Activated T-cell treated with anti-CD3 and anti-CD28 coated beads for 48 hours (primary cell): ENCODE measurements around the gene JAM3.
A peak's percentile ranks its signal among the peaks of the same experiment; 100 is the strongest.

Experiments used
- DNase-seq: peaks from one replicate; pipeline ENCODE4 v3.0.0-alpha.2; 2020; ENCODE audit warnings: low read depth

JAM3 gene

DNA sequence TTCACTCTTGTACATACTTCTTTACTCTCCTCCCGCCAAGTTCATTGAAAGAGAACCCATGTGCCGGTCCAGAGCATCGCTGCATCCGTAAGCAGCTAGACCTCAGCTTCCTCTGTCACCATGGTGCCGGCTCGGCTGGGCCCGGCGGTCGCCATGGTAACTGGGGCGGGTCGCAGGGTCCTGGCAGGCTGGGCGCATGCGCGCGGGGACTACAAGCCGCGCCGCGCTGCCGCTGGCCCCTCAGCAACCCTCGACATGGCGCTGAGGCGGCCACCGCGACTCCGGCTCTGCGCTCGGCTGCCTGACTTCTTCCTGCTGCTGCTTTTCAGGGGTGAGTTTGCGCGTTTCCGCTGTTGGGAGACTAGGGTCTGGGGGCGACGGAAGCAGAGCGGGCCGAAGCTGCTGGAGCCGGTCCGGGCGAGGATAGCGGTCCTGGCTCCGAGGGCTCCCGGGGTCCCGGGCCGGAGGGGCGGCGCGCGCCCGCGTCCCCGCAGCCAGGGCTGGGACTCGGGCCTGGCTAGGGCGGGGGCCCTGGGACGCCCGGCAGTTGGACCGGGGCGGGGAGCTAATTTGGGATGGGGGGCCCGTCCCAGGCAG is at the start of gene JAM3:
JAM3 (plus strand) TSS at position 244 of the 597 bp plus-strand sequence; CDS start at position 256, 12 bp downstream.
- DNase-seq, result peak; percentile 97

DNA sequence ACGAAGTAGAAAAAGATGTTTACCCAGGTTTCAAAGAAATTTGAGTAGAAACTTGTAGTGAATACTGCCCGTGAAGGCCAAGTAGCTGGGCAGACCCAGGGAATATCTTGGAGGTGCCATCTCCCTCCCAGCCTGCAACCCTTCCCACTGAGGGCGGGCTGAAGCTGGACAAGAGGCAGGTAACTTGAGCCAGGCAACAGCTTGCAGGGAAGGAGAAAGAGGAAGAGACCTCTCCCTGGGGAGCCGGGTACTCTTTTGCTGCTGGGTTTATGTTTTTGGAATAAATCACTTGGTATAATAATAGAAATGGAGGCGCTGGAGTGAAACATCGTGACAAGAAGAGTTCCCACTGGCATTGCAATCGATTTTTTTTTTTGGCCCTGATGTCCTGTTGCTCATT is 49.4 kb upstream of the JAM3 start:
- no peak for DNase-seq

DNA sequence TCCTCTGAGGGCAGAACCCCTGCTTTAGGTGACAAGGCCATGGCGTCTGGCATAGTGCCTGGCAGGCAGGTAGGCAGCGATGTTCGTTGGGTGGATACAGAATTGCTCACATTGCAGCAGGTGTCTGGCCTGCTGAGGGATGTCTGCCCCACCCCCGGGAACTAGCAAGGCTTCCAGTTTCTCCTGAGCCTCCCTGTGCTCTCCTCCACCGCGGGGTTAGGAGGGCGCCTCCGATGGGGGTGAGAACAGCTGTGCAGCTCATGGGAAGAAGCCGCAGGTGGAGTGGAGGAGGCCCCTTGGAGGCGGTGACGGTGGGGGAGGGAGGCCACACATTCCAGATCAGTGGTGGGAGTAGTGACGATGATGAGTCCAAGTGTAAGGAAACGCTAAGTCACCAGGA is 48.3 kb upstream of the JAM3 start:
- DNase-seq, result no peak

DNA sequence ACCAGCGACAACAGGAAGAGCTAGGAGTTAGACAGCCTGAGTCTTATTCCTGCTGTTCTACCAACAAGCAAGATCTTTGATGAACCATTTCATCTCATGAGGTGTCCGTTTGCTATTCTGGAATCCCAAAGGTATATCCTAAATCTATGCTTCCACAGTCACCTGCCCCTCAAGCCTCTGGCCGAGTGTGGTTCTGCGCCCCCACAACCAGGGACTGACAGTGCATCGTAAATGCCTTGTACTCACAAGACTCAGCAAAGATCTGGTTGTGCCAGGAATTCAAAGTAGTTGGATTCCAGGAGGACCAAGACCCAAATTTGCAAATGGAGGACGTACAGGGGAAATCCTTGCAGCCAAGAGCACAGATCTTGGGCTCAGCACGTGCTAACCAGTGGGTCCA is 47.5 kb upstream of the JAM3 start:
- DNase-seq, result no peak

DNA sequence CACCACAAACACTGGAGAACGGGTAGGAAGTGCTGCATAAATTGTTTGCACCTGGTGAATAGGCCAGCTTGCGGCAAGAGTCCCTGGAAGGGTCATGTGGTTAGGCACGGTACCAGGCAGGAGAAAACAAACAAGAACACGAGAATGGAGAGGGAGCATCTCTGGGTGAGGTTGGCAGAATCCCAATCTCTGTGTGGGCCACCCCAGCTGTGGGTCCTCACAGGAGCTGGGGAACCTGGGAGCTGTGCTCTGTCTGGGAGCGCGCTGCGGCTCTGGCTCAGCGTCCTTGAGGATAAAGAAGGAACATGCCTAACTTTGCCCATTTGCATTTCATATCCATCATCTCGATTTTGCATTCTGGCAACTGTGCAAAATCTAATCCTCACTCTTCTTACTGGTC is 46.1 kb upstream of the JAM3 start:
- no peak for DNase-seq

DNA sequence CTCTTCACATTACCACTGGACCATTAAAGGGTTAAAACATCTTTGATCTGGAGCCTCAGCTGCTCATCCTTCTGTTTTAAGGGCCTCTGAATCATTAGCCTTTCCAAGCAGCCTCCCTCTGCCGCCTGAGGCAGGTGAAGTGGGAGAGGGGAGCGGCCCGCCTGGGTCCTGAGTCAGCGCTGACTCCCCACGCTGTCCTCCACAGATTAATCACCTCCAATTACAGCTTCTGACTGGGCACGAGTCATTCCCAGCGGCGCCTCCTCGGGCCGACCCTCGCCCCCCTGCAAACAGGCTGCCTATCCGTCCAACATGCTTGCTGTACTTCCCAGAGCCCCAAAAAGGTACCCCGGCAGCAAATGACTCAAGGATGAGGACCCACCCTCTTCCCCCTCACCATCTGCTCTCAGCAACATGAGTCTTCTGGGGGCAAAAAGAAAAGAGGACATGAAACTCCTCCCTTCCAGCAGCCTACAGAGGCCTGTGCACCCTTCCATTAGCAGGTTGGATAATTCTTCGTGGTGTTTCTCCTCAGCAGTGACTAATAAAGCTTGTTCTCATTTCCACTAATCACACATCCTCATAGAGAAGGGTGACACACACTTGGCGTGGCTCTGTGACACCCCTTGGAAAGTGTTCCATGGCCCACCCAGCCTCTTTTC is 44.3 kb upstream of the JAM3 start:
- peak; percentile 65 for DNase-seq

DNA sequence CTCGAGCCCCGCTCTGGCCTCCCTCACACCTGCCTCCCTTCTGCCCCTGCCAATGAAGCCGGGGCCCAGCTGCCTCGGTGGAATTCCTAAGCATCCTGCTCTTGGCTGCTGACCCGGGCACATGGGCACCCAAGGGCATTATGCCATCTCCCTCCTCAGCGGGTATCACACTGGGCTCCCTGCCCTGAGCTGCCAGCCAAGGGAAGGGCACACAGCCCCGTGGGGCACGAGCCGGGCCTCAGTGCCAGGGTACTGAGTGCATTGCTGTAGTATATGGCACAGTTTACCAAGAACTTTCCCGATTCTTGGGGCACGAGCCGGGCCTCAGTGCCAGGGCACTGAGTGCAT is 43.8 kb upstream of the JAM3 start:
- DNase-seq, result no peak

DNA sequence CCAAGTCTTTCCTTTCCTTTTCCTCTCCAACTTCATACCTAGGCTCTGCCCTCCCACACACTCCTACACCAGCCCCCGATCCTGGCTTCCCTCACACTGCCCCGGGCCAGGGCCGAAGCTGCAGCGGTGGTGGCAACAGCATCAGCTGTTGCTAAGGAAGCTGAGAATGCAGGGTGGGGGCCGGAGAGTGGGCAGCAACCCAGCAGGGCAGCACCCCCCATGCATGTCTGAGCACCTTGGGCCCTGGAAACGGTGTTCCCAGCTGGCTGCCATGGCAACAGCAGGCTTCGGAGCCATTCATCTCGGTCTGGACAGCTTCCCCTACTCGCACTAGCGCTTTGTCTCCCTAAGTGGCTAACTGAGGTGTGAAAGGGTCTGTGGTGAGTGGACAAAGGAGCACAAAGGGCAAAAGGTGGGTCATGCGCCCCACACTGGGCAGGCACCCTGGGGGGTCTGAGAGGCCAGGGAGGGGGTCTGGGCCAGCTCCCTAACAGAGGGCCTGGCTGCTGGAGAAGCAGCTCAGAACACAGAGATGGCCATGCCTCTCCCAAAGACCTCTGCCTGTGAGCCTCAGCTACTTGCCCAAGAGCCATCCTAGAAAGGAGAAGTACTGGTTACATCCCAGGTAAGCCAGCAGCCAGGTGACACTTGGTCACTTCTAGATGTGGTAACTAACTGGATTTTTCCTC is 42.1 kb upstream of the JAM3 start:
- no peak for DNase-seq

DNA sequence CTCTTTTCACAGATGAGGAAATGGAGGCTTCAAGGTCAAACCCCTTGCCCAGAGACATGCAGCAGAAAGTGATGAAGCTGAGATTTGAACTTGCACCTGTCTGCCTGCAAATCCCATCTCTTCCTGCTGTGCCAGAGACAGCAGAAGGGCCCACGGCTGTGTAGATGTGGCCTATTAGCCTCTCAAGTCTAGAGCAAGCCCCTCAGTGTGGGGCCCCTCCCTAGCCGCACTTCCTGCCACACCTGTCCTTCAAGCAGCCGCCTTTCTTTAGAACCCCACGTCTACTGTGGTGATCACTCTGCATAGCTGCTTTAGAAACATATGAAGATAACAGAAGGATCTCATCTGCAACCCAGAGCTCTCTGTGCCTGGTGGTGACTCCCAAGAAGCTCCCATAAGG is 41.2 kb upstream of the JAM3 start:
- no peak for DNase-seq

DNA sequence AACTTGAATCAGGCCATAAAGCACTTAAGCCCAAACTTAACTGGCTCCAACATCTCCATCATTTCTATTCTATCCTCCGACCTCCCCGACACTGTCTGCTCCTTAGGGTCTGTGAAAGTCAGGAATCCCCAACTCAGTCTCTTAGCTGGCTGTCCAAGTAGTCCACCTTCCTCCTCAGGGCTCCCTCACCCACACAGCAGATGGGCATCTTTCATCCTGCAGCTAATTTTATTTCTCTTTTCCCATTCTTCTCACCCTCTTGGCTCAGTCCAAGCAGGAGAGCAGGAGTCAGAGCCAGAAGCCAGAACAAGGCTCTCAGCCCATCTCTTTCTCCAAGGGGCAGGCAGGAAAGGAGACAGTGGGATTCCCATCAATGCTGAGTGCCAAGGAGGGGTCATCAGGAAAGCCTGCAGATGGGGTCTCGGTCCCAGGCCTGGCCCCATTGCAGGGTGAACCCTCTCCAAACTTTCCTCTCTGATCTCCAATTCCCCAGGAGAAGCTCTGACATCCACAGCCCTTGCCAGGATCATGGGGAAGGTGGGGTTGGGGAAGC is 40.4 kb upstream of the JAM3 start:
- DNase-seq, result no peak

DNA sequence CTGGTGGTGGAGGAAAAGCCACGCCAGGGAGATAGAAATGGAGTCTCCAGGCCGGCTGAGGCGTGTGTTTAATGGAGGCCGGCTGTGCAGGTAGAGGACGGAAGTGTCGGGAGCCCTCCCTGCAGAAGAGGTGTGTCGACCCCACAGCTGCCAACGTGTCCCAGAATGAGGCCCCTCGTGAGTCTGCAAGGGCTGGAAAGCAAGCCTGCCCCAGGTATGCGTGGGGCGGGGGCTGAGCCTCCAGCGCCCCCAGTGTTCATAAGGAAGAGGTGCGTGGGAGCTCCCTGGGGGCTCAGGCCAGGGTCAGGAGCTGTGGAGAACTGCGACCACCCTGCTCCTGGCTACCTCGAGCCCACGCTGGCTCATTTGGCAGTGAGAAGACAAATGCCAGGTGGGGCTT is 38.0 kb upstream of the JAM3 start:
- DNase-seq, result no peak

DNA sequence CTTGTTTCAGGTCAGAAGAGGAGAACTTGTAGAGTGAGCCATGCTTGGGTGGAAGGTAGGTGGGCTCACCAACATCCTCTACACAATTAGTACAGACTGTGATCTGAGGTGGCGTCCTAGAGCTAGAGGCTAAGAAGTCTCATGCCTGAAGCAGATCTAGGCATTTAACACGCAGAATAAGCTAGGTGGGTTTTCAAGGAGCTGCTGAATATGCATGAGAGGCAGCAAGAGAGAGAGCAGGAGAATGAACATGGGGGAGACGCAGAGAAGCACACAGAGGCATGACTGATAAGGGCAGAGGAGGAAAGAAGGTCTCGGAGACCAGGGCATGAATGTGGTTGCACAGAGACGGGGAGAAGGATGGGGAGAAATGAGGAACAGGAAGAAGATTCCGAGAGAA is 36.8 kb upstream of the JAM3 start:
- DNase-seq, result no peak

DNA sequence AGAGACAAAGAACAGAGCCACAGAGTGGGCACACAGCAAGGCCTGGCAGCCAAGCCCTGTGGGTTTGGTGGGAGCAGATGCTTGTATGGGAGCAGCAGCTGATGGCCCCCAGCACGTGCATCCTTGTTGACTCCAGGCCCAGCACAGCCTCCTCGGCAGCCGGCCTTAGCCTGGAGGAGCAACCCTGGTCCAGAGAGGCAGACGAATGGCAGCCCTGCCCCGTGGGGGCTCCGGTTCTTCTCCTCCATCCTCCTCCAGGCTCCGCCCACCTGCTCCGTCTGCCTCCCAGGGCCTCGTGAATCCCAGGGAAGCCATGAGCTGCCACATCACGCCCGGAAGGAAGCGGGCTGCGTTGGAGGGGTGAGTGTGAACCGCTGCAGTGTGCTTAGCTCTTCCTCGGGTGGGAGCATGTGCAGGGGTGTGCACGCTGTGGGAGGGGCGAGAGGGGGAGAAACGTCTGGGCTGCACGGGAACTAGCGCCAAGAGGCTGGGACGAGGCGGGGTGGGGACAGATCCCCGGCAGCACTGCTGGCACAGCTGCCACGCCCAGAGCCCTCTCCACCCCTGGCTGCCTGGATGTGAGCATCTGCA is 36.3 kb upstream of the JAM3 start:
- no peak for DNase-seq

DNA sequence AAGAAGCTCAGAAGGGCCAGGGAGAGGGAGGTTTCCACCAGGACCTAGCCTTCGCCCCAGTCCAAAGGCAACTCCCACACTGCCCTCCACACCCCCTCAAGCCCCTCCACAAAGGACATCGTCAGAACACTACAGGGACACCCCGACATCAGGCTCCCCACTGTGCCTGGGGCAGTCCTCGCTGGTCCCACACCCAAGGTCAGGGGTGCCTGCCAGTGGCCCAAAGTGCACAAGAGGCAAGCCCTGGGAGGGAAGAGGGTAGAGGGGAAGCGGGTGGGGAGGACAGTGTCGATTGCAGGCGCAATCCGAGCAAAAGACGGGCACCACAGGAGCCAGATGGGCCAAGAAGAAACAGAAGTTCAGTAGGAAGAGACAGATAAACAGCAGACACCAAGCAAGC is 35.6 kb upstream of the JAM3 start:
- no peak for DNase-seq

DNA sequence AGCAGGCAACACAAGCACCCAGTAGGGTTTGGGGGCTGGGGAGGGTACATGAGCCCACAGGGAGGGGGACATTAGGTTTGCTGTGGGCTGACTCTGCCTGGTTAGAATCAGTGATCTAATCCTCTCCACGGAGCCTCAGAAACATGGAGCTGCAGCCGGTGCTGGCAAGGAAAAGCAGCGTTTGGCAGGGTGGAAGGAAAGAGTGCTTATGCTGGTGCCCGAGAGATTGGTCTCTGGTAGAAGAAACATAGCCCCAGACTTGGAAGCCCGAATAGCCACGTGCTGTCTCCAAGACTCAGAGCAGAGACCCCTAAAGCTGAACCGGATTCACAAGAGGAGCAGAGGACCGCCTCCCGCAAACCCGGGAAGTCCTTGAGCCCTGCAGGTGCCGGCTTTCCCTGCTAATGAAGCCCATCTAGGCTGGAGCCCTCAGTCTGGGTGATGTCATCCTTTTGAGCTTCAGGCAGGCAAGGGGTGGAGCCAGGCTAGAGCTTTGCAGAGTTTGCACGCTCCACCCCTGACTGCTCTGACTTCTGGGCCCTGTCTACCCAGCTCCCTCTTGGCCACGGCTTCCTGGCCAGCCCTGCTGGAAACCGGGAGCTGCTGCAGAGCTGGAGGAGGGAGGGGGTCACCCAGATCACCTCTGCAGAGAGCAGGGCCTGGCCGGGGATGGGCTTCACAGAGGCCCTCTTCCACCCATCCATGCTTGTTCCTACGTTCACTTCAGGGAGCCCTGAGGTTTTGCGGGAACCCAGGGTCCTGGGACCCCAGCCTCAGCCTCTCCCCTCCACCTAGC is 35.0 kb upstream of the JAM3 start:
- peak; percentile 57 for DNase-seq

DNA sequence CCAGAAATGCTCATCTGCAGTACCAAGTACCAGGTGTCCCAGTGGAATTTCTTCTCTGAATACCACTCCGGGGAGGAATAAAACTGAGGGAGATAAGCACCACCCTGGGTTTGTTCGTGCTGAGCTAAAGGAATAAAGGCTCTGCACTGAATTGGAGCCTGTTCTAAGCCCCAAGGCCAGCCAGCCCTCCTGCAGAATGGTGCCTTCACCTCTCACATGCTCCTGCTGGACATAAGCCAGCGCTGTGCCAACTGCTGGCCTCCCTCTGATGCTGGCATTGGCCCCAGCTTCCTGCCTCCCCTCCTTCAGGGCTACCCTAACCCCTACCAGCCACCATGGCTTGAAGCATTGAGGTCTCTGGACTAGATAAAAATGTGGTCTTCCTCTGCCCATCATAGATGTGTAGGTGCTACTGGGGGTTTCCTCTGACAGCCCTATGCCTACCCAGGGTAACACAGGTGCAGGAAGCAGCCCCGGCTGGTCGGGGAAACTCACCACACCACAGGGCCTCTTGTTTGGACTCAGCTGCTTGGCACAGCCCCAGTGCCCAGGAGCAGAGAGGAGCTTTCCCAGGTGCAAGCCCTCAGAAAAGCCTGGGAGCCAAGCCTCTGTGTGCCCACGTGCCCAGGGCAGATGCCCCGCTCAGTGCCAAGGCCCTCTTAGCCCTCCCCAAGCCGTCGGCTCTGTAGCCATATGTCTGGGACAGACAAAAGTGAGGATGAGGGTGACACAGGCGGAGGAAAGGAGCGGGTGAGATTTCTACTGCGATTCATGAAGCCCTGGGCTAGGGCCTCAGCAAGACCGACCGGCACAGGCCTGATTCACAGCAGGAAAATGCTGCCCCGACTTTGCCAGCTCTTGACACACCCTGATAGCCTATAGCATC is 34.1 kb upstream of the JAM3 start:
- DNase-seq, result no peak

DNA sequence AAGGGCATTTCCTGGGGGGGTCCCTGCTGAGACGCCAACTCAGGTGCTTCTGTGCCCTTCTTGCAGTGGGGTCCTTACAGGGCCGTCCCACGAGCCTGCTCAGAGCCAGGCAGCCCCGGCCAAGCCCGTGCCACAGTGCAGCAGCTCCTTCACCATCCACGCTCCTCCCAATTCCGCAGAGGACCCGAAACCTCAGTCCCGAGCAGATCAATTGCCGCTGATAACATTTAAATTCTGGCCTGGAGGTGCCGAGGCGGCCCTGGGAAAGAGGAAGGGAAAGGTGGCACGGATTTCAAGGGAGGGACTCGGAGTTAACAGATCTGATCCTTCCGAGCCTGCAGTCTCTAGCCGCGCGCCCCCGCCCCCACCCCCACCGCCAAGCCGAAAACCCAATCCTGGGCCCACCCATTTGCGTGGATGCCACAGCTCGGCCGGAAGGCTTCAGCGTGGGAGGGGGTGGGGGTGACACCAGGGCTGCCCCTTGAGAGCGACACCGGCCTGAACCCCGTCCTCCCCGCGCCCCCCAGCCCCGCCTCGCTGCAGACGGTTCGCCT is 32.3 kb upstream of the JAM3 start:
- no peak for DNase-seq

DNA sequence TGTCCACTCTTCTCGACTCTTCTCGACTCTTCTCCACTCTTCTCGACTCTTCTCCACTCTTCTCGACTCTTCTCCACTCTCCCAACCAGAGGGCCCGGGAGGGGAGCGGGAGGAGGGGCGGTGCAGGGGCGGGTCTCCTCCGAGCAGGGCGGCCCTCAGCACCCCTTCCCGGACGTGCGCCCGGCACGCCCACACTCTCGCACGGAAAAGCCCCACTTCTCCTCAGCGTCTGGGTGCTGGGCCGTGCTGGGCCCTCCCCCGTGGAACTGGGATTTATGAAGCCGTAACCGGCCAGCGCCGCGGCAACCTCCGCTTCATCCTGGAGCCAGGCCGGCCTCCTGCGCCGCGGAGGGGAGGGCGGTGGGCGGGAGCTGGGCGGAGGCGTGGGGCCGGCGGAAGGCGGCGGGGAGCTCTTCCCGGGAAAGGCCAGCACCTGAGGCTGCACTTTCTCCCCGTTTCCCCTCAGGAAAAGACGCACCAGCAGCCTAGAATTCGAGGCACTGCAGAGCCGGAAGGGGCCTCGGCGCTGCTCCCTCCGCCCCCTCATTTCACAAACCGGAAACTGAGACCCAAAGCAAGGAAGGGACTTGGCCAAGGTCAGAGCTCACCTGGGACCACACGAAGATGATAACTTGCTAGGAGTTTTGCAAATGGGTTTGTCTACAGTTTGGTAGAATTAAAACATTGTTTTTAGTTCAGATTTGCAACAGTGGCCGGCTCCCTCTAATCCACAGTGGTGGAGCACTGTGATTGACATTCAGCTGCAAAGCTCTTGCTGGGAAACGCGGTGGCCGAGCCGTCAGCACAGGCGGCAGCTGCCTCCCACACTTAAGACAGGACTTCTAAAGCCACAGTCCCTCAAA is 31.6 kb upstream of the JAM3 start:
- DNase-seq, result peak; percentile 41

DNA sequence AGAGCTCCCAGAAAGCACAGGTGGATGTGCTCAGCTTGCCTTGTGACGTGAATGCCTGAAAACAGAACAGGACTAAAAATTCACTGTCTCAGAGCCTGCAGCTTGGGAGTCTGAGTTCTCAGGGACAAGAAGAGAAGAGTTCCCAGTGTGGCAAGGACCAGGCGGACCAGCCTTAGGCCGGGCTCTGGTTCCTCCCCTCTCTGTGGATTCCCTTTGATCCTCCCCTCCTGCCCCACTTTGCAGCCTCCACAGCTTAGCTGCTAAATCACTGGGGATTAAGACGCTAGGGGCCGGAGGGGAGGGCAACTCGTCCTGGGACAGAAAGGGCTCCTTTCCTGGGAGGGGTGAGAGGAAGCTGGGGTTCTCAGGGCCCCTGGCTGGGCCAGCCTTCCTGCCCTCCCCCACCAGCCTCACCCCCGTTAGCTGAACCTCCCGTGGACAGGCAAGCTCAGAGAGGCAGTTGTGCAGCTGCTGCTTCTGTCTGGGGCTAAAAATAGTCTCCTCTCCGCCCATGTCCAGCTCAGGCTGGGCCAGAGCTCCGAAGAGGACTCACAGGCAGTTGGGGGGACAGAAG is 29.9 kb upstream of the JAM3 start:
- no peak for DNase-seq
